Measurements from ENCODE around the gene NTSR1. TPM values are rescaled to one million over a fixed set of nuclear protein-coding genes. Genes with fewer than 3 reads are reported as not detected.

The NTSR1 gene
- total and polyA plus RNA-seq, 7 donors = 0.01 to 0.08 (median 0.05) TPM; not detected in 3

GRCh38 chr20:62780696-62781095 is 72.1 kb downstream of the NTSR1 start:
- ATAC-seq = no peak
- 82 to 83% (median 83%) methylated on average over 17 of the region's 17 CpGs for WGBS, 3 donors

GRCh38 chr20:62782149-62782892 is 73.7 kb downstream of the NTSR1 start:
- peaks cover 5% of the 10 kb centered on the region for H3K4me1 ChIP-seq
- no peak for TF ChIP-seq CTCF (IDR thresholded peaks at IDR 0.05)
- H3K9me3 ChIP-seq = no peaks in the 10 kb centered on the region
- H3K4me3 ChIP-seq = no peak overlapping the region
- H3K27ac ChIP-seq = no peak overlapping the region
- H3K36me3 ChIP-seq (ENCODE audit: insufficient read depth in 1 of 2, low read depth in 1 of 2) = no peaks in the 10 kb centered on the region
- no peak for ATAC-seq
- no peak for DNase-seq
- WGBS, 3 donors = 71 to 78% (median 75%) methylated on average over 18 of the region's 18 CpGs
- intact Hi-C loops (cut with DNase I) = no loop called here
- peaks cover 0 to 12% (median 3%) of the 10 kb centered on the region in 3 donors for H3K27me3 ChIP-seq (ENCODE audit: insufficient read depth in 3 of 3, low read length in 2 of 3)

More at GRCh38 chr20:62780696-62781095, 72.1 kb downstream of the NTSR1 start:
- H3K27ac ChIP-seq = no peak overlapping the region
- no peak for DNase-seq
- no peak for TF ChIP-seq CTCF (IDR thresholded peaks at IDR 0.05)
- H3K4me1 ChIP-seq = peaks cover 10% of the 10 kb centered on the region
- no peak overlapping the region for H3K4me3 ChIP-seq
- H3K27me3 ChIP-seq (ENCODE audit: insufficient read depth in 3 of 3, low read length in 2 of 3) = peaks cover 0 to 17% (median 3%) of the 10 kb centered on the region in 3 donors
- intact Hi-C loops (cut with DNase I) = no loop called here
- H3K9me3 ChIP-seq = no peaks in the 10 kb centered on the region
- no peaks in the 10 kb centered on the region for H3K36me3 ChIP-seq (ENCODE audit: insufficient read depth in 1 of 2, low read depth in 1 of 2)

GRCh38 chr20:62782893-62783278 is 74.2 kb downstream of the NTSR1 start:
- H3K4me3 ChIP-seq = no peak overlapping the region
- H3K9me3 ChIP-seq = no peaks in the 10 kb centered on the region
- ATAC-seq = no peak
- DNase-seq = no peak
- peaks cover 5% of the 10 kb centered on the region for H3K4me1 ChIP-seq
- 53 to 58% (median 56%) methylated on average over 9 of the region's 9 CpGs for WGBS, 3 donors
- intact Hi-C loops (cut with DNase I) = no loop called here
- no peak for TF ChIP-seq CTCF (IDR thresholded peaks at IDR 0.05)
- H3K27ac ChIP-seq = no peak overlapping the region
- H3K27me3 ChIP-seq (ENCODE audit: insufficient read depth in 3 of 3, low read length in 2 of 3) = peaks cover 0 to 12% (median 3%) of the 10 kb centered on the region in 3 donors
- H3K36me3 ChIP-seq (ENCODE audit: insufficient read depth in 1 of 2, low read depth in 1 of 2) = no peaks in the 10 kb centered on the region

- Histone ChIP-seq H3K9me3 (no peaks in the 10 kb centered on the region), H3K4me3 (no peak overlapping the region), H3K27ac (no peak overlapping the region), H3K36me3 (ENCODE audit: insufficient read depth in 1 of 2, low read depth in 1 of 2) (no peaks in the 10 kb centered on the region), H3K4me1 (peaks cover 5% of the 10 kb centered on the region), H3K27me3 (ENCODE audit: insufficient read depth in 3 of 3, low read length in 2 of 3) (peaks cover 0 to 12% (median 2%) of the 10 kb centered on the region in 3 donors)
- ATAC-seq (no peak), DNase-seq (no peak)
- no peak for TF ChIP-seq CTCF (IDR thresholded peaks at IDR 0.05)
- intact Hi-C loops (cut with DNase I) = no loop called here
- 52 to 61% (median 57%) methylated on average over 15 to 16 of the region's 16 CpGs for WGBS, 3 donors
These were observed 75.9 kb downstream of the NTSR1 start for GRCh38 chr20:62784497-62784896.
